A549 (cell line): Measurements from ENCODE around the gene RERE. TPM values are rescaled to one million over a fixed set of nuclear protein-coding genes. Genes with fewer than 3 reads are reported as not detected.

ENCODE experiments used
- ATAC-seq, 2 experiments: fragments of 200-7000 bp in 1 of 2; fragments of >200 bp in 1 of 2; cut with Nextera tagmentation in 1 of 2; cut with Tn5 transposase in 1 of 2; 3 replicates each; pipeline versions ENCODE4 v1.8.0 to v1.9.1; 2018 to 2020; ENCODE audit warnings: mild to moderate bottlenecking in 1 of 2, moderate library complexity in 1 of 2
- CTCF ChIA-PET: fragments of 300-600 bp; sonication (Branson Sonifier 250); formaldehyde crosslinking; extraction: SDS; loops from one replicate; lab custom pipeline; 2021; ENCODE audit warnings: antibody characterized with exemption, inconsistent platforms; lab: Yijun Ruan, JAX
- POLR2A ChIA-PET: fragments of 350-600 bp; formaldehyde crosslinking; extraction: SDS; loops from one replicate; lab custom pipeline; 2021; ENCODE audit warnings: antibody characterized with exemption, inconsistent platforms; lab: Yijun Ruan, JAX
- DNase-seq, 2 experiments: peaks; one replicate each; pipeline versions ENCODE4 v3.0.0 to v3.0.0-alpha.2; 2011 to 2016; ENCODE audit warnings: low read depth in 1 of 2, low spot score in 1 of 2
- FAIRE-seq: peaks from 2 replicates; lab custom pipeline; 2011; peaks lifted over from hg19 to GRCh38; lab: Jason Lieb, UNC
- H3K27ac ChIP-seq, 2 experiments: fragments of >200 bp; sonication (Bioruptor Twin); formaldehyde crosslinking; 3 replicates each; pipeline ENCODE4 v1.5.1; 2016 to 2017
- H3K4me1 ChIP-seq: fragments of >200 bp; sonication (Bioruptor Twin); formaldehyde crosslinking; 3 replicates; pipeline ENCODE4 v1.6.1; 2016
- H3K4me2 ChIP-seq: fragments of >200 bp; sonication (Bioruptor Twin); formaldehyde crosslinking; 3 replicates; pipeline ENCODE4 v1.6.1; 2016
- H3K4me3 ChIP-seq: fragments of >200 bp; sonication (Bioruptor Twin); formaldehyde crosslinking; 3 replicates; pipeline ENCODE4 v1.5.1; 2016
- H3K9me3 ChIP-seq: fragments of >200 bp; sonication (Bioruptor Twin); formaldehyde crosslinking; 3 replicates; pipeline ENCODE4 v1.6.1; 2016
- CBX8 ChIP-seq: fragments of 200-600 bp; sonication (generic); IDR thresholded peaks from 2 replicates; pipeline ENCODE4 v1.6.1; 2016
- CHD4 ChIP-seq: fragments of 200-600 bp; sonication (generic); IDR thresholded peaks from 2 replicates; pipeline ENCODE4 v1.6.1; 2016; ENCODE audit warnings: antibody characterized with exemption, mild to moderate bottlenecking, borderline replicate concordance
- CTCF ChIP-seq: fragments of >200 bp; sonication (Bioruptor Twin); formaldehyde crosslinking; IDR thresholded peaks from 3 replicates; pipeline ENCODE4 v1.5.1; 2016
- EHMT2 ChIP-seq: fragments of 200-600 bp; sonication (generic); IDR thresholded peaks from 2 replicates; pipeline ENCODE4 v1.6.1; 2016; ENCODE audit warnings: antibody characterized with exemption, low read depth, mild to moderate bottlenecking, moderate library complexity
- ELK1 ChIP-seq: fragments of 150-350 bp; IDR thresholded peaks from 2 replicates; pipeline ENCODE4 v1.6.1; 2014; ENCODE audit warnings: low read depth, mild to moderate bottlenecking, low read length
- HES2 ChIP-seq: fragments of >200 bp; sonication (Bioruptor Twin); formaldehyde crosslinking; IDR thresholded peaks from 2 replicates; pipeline ENCODE4 v1.6.1; 2016
- HMGXB4 ChIP-seq: fragments of 250-450 bp; sonication (Bioruptor Pico); IDR thresholded peaks from 2 replicates; pipeline ENCODE4 v1.5.0; 2021; ENCODE audit warnings: mild to moderate bottlenecking, moderate library complexity, borderline replicate concordance
- HOXB13 ChIP-seq: fragments of 250-450 bp; sonication (Bioruptor Pico); IDR thresholded peaks from 2 replicates; pipeline ENCODE4 v1.5.0; 2020; ENCODE audit warnings: low read depth, mild to moderate bottlenecking, moderate library complexity
- HOXB5 ChIP-seq: fragments of 250-450 bp; sonication (Bioruptor Pico); IDR thresholded peaks from 2 replicates; pipeline ENCODE4 v1.5.0; 2020; ENCODE audit warnings: mild to moderate bottlenecking, moderate library complexity
- KDM1A ChIP-seq: fragments of 200-600 bp; sonication (generic); IDR thresholded peaks from 2 replicates; pipeline ENCODE4 v1.6.1; 2016; ENCODE audit warnings: low read depth, mild to moderate bottlenecking
- KDM5A ChIP-seq: fragments of 200-600 bp; sonication (generic); IDR thresholded peaks from 2 replicates; pipeline ENCODE4 v1.6.1; 2016; ENCODE audit warnings: antibody characterized with exemption, mild to moderate bottlenecking
- MYC ChIP-seq: IDR thresholded peaks from 2 replicates; pipeline ENCODE4 v1.6.1; 2012; ENCODE audit warnings: mild to moderate bottlenecking, inconsistent platforms, low read length, improper control_type of control experiment, borderline replicate concordance
- NFE2L2 ChIP-seq: fragments of 150-350 bp; conservative IDR thresholded peaks from 2 replicates; pipeline ENCODE4 v1.6.1; 2014; ENCODE audit warnings: low read length
- NPAS2 ChIP-seq: fragments of 250-450 bp; sonication (Bioruptor Pico); IDR thresholded peaks from 2 replicates; pipeline ENCODE4 v1.8.0; 2022; ENCODE audit warnings: mild to moderate bottlenecking, moderate library complexity, borderline replicate concordance
- NR3C1 ChIP-seq: fragments of >200 bp; sonication (Bioruptor Twin); formaldehyde crosslinking; IDR thresholded peaks from 3 replicates; pipeline ENCODE4 v1.6.1; 2017
- PHF8 ChIP-seq: fragments of 200-600 bp; sonication (generic); IDR thresholded peaks from 2 replicates; pipeline ENCODE4 v1.6.1; 2016; ENCODE audit warnings: low read depth, mild to moderate bottlenecking, antibody characterized with exemption, moderate library complexity, borderline replicate concordance
- POLR2A ChIP-seq: IDR thresholded peaks from 2 replicates; pipeline ENCODE4 v1.6.1; 2012; ENCODE audit warnings: mild to moderate bottlenecking, low read length
- RARB ChIP-seq: fragments of 250-450 bp; sonication (Bioruptor Pico); IDR thresholded peaks from 2 replicates; pipeline ENCODE4 v1.8.0; 2021; ENCODE audit warnings: mild to moderate bottlenecking, moderate library complexity
- RCOR1 ChIP-seq: fragments of 150-350 bp; IDR thresholded peaks from 2 replicates; pipeline ENCODE4 v1.6.1; 2014; ENCODE audit warnings: antibody characterized with exemption, low read length, low read depth
- REST ChIP-seq: fragments of 200-600 bp; sonication (generic); IDR thresholded peaks from 2 replicates; pipeline ENCODE4 v1.6.1; 2016; ENCODE audit warnings: antibody characterized with exemption, mild to moderate bottlenecking, moderate library complexity
- SMC3 ChIP-seq: fragments of >200 bp; sonication (Bioruptor Twin); formaldehyde crosslinking; IDR thresholded peaks from 3 replicates; pipeline ENCODE4 v1.6.1; 2018; ENCODE audit warnings: inconsistent platforms
- SREBF2 ChIP-seq: fragments of 450-650 bp; IDR thresholded peaks from 2 replicates; pipeline ENCODE4 v1.6.1; 2014; ENCODE audit warnings: mild to moderate bottlenecking, moderate library complexity
- TFCP2L1 ChIP-seq: fragments of 250-450 bp; sonication (Bioruptor Pico); IDR thresholded peaks from 2 replicates; pipeline ENCODE4 v1.5.0; 2021; ENCODE audit warnings: mild to moderate bottlenecking
- TP53 ChIP-seq: fragments of 250-450 bp; sonication (Bioruptor Pico); IDR thresholded peaks from 2 replicates; pipeline ENCODE4 v1.5.0; 2021; ENCODE audit warnings: mild to moderate bottlenecking, moderate library complexity
- ZC3H11A ChIP-seq: fragments of 450-650 bp; IDR thresholded peaks from 2 replicates; pipeline ENCODE4 v1.6.1; 2014; ENCODE audit warnings: antibody characterized with exemption, mild to moderate bottlenecking
- ZSCAN20 ChIP-seq: fragments of 250-450 bp; sonication (Bioruptor Pico); IDR thresholded peaks from 2 replicates; pipeline ENCODE4 v1.8.0; 2022; ENCODE audit warnings: mild to moderate bottlenecking, moderate library complexity
- WGBS: methylation state at CpG from one replicate; pipeline ENCODE4 v1.1.6; 2017; ENCODE audit errors: missing lambda C conversion rate; 5-methylcytosine and 5-hydroxymethylcytosine counted together
- polyA plus RNA-seq, 4 experiments: library from polyadenylated mRNA; depleted of rRNA in 3 of 4; stranded (reverse); fragments of >200 nt; fragmentation: RNase III in 1 of 4; extraction: RNeasy Plus Mini Kit Qiagen cat#74134 plus additional on column Dnase treatment in 1 of 4; gene quantifications; 2 replicates in 3 of 4; 3 replicates in 1 of 4; pipeline ENCODE4 v1.2.3, GENCODE V29; 2011 to 2017

RERE gene
- polyA plus RNA-seq, 2 of the 4 experiments (the other 2 are of a cell fraction) = 12.6 to 28.6 TPM

- POLR2A ChIA-PET = no interaction called here
- no peak for FAIRE-seq
- no peak for ATAC-seq
- H3K27ac ChIP-seq = no peak overlapping the region; a peak in 1 of 6 replicates
- TF ChIP-seq ZSCAN20 (CRISPR knock-in tag) (no peak), HMGXB4 (CRISPR knock-in tag) (no peak), EHMT2 (no peak), KDM1A (no peak), HOXB13 (CRISPR knock-in tag) (no peak), CBX8 (no peak), HES2 (no peak), REST (no peak), NR3C1 (no peak), NFE2L2 (no peak), CTCF (no peak), KDM5A (no peak), RCOR1 (no peak), RARB (CRISPR knock-in tag) (no peak), HOXB5 (no peak), TFCP2L1 (no peak), SMC3 (no peak)
- TF ChIP-seq, all 56 proteins: peak for 0
- CTCF ChIA-PET = interaction anchor here (1.3 to 1.5 kb wide), 2 partner anchors 106 to 115 kb away, joined by 3 to 4 read pairs; no protein-coding TSS in a partner anchor
- Histone ChIP-seq H3K4me1 (peaks cover 32% of the 10 kb centered on the region; the same call in 2 of the 3 replicates), H3K4me2 (peak overlapping the region; percentile 80), H3K4me3 (no peak overlapping the region), H3K9me3 (no peaks in the 10 kb centered on the region)
- no peak for DNase-seq
- 80% methylated on average over 2 of the region's 2 CpGs for WGBS
Measured at GRCh38 chr1:8524627-8525157, 292.7 kb downstream of the RERE start.

GRCh38 chr1:8523666-8524206 is 293.7 kb downstream of the RERE start:
- 84% methylated on average over 5 of the region's 5 CpGs for WGBS
- FAIRE-seq = no peak

More at GRCh38 chr1:8523666-8524206, 293.7 kb downstream of the RERE start:
- Histone ChIP-seq H3K9me3 (no peaks in the 10 kb centered on the region), H3K27ac (no peak overlapping the region), H3K4me1 (peaks cover 32% of the 10 kb centered on the region; the same call in 2 of the 3 replicates), H3K4me2 (no peak overlapping the region), H3K4me3 (no peak overlapping the region)
- ChIA-PET POLR2A (no interaction called here), CTCF (no interaction called here)
- TF ChIP-seq MYC = no peak
- TF ChIP-seq HES2 = no peak
- no peak for TF ChIP-seq RARB (CRISPR knock-in tag)
- TF ChIP-seq TP53 = no peak
- no peak for TF ChIP-seq POLR2A
- TF ChIP-seq NR3C1 = no peak
- TF ChIP-seq NPAS2 (CRISPR knock-in tag) = no peak
- no peak for TF ChIP-seq PHF8
- TF ChIP-seq SREBF2 = no peak
- no peak for TF ChIP-seq ELK1
- no peak for TF ChIP-seq CHD4
- no peak for TF ChIP-seq ZC3H11A
- DNase-seq (no peak), ATAC-seq (no peak)
